Right ventricle myocardium inferior (tissue), 1 donor: Measurements from ENCODE around the gene OR9A2. TPM values are rescaled to one million over a fixed set of nuclear protein-coding genes. Genes with fewer than 3 reads are reported as not detected.
A peak's percentile ranks its signal among the peaks of the same experiment; 100 is the strongest.

Experiments used
- ATAC-seq: fragments of 200-7000 bp; cut with Tn5 transposase; one replicate; pipeline ENCODE4 v1.9.1; 2020; ENCODE audit warnings: mild to moderate bottlenecking, moderate library complexity
- DNase-seq: peaks from one replicate; pipeline ENCODE4 v3.0.0; 2021; ENCODE audit errors: missing footprints
- intact Hi-C: fragments of 100-400 bp; cut with DNase I; formaldehyde crosslinking; loops from one replicate; pipeline ENCODE4 v1.11.0; 2022
- long read RNA-seq: library from polyadenylated mRNA; unstranded; transcript quantifications from one replicate; pipeline ENCODE4 v2.0.0, GENCODE V29; 2021
- total RNA-seq: library from RNA; stranded (reverse); fragmentation: NEBNext Ultra II Directional; extraction: Animal tissue kit (Norgen Biotek cat#: 25700); gene quantifications from one replicate; pipeline ENCODE4 v1.2.1, GENCODE V29; 2021
- donor health status: DM: no; HTN: yes; CAD: no; lungs with severe emphysema.

OR9A2 gene, protein sequence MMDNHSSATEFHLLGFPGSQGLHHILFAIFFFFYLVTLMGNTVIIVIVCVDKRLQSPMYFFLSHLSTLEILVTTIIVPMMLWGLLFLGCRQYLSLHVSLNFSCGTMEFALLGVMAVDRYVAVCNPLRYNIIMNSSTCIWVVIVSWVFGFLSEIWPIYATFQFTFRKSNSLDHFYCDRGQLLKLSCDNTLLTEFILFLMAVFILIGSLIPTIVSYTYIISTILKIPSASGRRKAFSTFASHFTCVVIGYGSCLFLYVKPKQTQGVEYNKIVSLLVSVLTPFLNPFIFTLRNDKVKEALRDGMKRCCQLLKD
- not detected for total RNA-seq
- long read RNA-seq, result 0 reads

DNA sequence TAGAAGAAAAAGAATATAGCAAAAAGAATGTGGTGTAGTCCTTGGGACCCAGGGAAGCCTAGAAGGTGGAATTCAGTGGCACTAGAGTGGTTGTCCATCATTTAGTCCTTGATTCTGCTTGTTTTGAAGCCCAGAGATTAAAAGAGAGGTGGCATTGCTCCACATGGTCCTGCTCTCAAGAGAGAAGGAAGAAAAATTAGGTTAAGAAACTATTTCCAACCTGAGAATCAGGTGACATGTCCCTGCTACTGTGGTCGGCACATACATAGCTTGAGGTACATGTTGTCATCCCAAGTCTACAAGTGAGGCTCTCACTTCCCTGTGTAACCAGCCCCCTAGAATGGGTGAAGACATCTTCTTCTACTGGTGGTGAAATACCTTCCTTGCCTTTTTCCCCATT, at the start of gene OR9A2:
Gene OR9A2, minus strand, starts transcription at position 101 of the 400 bp plus-strand sequence. Its CDS starts 0 bp downstream, at position 101.
- no peak for ATAC-seq
- no peak for DNase-seq
- intact Hi-C loops, result no loop called here

DNA sequence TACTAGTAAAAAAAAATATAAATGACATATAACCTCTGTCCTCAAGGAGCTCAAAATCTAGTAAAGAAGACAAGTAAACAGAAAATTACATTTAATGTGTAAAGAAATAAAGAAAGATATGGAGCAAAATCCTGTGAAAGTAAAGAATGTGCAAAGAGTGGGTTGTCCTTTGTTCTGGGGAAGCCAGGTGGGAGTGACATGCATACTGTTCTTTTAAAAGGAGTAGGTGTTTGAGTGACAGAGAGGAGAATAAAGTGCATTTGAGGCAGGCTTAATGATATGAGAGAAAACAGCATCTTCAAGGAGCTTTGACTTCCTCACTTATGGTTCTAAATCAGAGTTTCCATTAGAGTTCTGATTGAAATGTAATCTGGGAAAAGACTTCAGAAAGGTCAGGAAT, 47.2 kb upstream of the OR9A2 start:
- DNase-seq (no peak), ATAC-seq (no peak)
- intact Hi-C loops, result no loop called here

DNA sequence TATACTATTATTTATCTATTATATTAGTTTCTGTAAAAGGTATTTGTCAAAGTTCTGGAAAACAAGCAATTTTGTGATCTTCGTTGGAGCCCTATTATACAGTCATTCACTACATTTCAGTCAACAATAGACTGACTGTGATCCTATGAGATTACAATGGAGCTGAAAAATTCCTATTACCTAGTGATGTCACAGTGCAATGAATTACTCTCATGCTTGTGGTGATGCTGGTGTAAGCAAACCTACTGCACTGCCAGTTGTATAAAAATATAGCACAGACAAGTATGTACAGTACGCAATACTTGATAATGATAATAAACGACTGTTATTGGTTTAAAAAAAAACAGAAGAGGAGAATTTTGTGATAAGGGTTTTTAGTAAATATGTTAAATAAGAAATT, 46.6 kb upstream of the OR9A2 start:
- intact Hi-C loops, result no loop called here
- no peak for ATAC-seq

DNA sequence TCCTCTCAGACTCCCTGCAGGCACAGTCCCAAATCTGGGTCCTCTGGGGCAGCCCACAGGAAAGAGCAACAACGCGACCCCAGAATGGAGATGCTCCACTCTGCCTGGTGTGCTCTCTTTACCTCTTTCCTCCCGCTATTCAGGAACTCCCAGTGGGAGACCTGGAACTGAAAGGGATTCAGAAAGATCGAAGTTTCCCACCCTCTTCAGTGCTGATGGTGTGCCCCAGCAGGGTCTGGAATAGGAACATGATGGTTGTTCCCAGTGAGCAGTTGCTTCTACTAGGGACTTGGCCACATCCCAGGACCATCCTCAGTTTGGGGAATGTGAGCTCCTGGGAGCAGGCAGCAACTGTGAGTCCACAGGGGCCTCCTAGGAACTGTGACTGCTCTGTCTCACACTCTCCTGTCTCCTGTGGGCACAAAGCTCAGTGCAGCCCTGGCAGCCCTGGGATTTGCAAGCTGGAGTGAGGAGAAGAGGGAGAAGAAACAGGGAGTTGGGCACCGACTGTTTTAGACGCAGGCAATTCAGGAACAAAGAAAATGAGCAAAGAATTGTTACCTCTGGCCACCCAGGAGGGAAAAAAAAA, 43.1 kb upstream of the OR9A2 start:
- intact Hi-C loops, result no loop called here
- ATAC-seq, result no peak
- DNase-seq, result no peak

More for the DNA sequence above, 46.6 kb upstream of the OR9A2 start:
- DNase-seq, result no peak

DNA sequence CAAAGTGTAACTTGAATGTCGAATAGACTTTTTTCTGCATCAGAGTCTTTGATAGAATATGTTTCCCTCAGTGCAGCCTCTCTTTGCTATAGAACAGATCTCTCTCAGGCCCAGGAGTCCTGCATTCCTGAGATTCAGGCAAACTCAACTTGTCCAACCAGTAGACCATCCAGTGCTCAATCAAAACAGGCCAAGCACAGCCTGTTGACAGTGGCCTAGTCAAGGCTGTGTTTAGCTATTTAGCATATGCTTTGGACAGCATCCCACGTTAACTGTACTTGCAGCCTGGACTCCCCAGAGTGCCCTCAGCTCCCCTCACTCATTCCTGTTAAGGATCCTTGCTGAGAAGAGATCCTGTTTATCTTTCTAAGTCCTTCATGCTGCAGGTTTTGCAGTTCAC, 41.5 kb upstream of the OR9A2 start:
- intact Hi-C loops, result no loop called here
- DNase-seq (no peak), ATAC-seq (no peak)

DNA sequence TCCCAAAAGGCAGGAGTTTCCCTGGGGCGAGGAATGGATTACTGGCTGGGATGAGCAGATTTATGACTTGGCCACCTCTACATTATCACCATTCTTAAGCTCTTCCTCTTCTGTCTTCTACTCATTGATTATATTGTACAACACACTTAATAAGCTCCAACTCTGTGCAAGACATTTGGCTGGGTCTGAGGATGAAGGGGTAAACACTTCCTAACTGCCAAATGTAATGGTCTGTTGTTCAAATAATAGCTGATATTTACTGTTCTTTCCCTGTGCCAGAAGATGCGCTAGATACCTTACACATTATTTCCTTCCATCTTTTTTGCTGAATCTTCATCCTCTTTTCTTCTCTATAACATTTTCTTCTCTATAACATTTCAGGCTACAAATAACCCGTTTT, 36.8 kb upstream of the OR9A2 start:
- intact Hi-C loops, result no loop called here
- no peak for ATAC-seq
- DNase-seq, result no peak

DNA sequence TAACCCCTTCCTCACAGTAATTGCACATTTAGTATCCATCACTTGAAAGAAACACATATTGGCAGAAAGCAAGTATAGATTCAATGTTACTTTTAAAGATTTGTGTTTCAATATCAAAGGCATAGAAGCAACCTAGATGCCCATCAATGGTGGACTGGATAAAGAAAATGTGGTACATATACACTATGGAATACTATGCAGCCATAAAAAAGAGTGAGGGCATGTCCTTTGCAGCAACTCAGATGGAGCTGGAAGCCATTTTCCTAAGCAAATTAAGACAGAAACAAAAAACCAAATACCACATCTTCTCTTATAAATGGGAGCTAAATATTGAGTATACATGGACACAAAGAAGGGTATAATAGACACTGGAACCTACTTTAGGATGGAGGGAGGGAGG, 28.8 kb upstream of the OR9A2 start:
- DNase-seq (no peak), ATAC-seq (no peak)
- intact Hi-C loops, result no loop called here

DNA sequence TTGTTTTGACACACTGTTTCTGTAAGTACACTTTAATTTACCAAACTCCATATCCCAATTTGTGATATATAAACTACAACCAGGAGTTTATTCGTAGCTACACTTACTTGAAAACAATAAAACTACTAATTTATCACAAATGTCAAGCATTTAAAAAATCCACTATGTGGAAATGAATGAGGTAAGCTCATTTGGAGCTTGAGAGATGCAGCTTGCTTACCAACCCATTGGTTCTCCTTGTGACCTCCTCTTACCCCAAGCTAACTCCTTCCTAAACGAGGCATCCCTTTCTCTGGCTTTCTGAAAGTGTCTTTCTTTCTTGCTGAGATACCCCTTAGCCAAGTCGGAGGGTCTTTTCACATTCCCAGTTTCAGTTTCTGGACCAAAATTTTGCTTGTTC, 27.7 kb upstream of the OR9A2 start:
- ATAC-seq (no peak), DNase-seq (no peak)
- intact Hi-C loops, result no loop called here

DNA sequence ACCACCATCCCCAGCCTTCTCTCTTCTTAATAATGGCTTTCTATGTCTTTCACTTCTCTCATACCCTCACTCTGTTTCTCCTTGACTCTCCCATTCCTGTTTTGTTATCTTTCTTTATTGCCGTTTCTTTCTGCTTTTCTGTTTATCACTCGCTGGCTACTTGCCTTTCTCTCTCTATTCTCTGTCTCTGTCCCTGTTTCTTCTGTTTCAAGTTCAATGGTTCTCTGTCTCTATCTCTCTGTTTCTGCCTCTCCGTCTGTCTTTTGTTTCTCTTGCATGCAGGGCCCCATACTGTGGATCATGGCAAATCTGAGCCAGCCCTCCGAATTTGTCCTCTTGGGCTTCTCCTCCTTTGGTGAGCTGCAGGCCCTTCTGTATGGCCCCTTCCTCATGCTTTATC, 25.1 kb upstream of the OR9A2 start, which contains the start of gene OR6V1:
Gene OR6V1, plus strand, starts transcription at position 301 of the 400 bp plus-strand sequence. Its CDS starts 0 bp downstream, at position 301.
- intact Hi-C loops, result no loop called here
- no peak for DNase-seq
- ATAC-seq, result no peak

DNA sequence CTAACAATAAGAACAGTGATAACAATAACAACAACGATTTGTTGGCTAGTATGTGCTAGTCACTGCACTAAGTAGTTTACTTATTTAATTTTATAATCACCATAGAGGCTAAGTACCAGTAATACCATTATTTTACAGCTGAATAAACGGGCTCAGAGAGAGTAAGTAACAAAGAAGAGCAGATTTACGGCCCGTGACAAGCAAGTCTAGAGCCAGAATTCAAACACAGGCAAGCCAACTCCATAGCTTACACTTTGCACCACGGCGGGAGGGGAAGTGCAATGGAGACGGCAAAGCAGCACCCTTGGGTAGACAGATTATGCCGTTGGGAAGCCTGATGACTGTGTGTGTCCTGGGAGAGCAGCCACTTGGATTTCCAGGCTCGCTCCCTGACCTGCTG, 24.0 kb upstream of the OR9A2 start:
- no peak for DNase-seq
- intact Hi-C loops, result no loop called here
- no peak for ATAC-seq

DNA sequence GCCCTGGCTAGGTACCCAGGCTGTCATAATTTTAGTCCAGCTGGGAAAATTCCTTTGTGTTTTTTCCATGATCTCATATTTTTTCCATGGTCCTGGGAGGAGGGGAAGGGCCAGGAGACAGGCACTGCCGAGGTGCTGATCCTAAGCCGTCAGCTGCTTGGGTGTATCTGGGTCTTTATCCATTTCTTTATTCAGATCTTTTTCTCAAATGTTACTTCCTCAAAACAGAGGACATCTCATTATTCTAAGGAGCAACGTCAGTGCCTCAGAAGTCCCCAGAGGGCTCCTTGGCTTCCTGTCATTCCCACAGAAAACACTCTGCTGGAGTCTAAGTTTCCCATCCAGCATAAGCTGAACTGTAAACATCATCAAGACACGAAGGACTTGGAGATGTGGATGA, 22.4 kb upstream of the OR9A2 start:
- peak; percentile 70 for ATAC-seq
- DNase-seq, result no peak
- intact Hi-C loops, result no loop called here

DNA sequence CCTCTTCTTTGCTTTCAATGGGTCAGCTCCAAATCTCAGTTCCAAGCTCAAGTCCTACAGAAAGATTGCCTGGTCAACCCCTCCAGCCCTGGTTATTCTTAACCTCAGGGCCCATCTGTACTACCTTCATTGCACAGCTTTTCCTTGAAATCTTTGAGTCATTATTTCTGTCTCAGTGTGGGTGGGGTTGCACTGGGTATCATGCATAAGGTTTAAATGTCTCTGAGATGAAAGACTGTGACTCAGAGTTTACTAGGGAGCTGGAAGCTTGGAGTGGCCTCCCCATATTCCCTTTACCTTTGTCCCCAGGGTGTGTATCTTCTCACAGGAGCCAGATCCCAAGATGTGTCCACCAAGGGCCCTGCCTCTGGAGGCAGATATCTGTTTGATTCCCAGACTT, 21.9 kb upstream of the OR9A2 start:
- intact Hi-C loops, result no loop called here
- DNase-seq (no peak), ATAC-seq (no peak)

DNA sequence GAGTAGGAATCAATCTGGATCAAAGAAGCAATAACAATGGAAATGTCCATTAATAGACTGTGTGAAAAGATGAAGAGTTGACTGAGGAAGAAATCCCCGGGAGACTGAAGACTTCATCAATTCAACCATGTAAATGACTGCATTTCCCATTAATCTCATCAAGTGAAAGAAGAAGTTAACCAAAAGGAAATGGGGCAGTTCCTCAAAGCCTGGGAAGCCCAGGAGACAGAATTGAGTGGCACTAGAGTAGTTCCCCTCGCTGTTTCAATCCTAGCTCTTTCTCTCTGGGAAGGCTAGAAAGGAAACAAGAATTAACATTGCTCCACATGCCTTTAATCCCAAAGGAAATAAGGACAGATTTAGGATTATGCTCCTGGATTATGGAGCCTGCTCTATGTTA, 20.4 kb upstream of the OR9A2 start:
- no peak for ATAC-seq
- intact Hi-C loops, result no loop called here
- no peak for DNase-seq

DNA sequence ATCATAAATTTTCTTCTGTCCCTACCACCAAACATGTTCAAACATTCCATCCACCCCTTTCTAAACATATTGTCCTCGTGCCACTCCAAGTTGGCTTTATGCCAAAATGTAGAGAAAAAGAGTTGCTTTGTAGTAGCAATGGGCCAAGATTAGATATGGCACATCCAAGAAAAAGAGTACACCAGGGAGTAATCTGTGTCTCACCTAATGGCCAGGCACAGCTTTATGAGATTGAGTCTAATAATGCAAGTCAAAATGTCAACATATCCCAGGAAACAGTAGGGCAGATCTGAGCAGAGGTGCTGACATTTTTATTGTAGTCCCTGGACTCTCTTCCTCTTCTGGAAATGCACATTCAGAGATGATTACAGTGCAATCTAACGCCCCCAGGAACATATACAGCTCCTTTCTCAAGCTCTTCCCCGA, 19.5 kb upstream of the OR9A2 start:
- intact Hi-C loops, result no loop called here
- DNase-seq (no peak), ATAC-seq (no peak)

DNA sequence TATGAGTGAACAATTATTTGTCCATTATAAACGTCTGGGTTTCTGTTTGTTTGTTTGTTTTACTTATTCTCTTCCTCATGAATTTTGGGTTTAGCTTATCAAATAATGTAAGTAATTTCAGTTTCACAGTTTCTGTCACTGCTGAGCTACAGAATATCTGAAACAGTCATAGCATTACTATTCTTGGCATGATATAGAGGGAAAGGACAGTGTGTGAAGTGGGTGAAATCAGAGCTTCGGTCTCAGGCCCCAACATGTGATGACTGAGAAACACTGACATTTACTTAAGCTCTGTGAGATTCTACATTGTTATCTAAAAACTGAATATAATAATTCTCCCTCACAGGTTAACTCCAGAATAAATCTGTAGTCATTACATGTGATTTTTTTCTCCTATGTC, 16.5 kb upstream of the OR9A2 start:
- intact Hi-C loops, result no loop called here
- no peak for ATAC-seq
- DNase-seq, result no peak

DNA sequence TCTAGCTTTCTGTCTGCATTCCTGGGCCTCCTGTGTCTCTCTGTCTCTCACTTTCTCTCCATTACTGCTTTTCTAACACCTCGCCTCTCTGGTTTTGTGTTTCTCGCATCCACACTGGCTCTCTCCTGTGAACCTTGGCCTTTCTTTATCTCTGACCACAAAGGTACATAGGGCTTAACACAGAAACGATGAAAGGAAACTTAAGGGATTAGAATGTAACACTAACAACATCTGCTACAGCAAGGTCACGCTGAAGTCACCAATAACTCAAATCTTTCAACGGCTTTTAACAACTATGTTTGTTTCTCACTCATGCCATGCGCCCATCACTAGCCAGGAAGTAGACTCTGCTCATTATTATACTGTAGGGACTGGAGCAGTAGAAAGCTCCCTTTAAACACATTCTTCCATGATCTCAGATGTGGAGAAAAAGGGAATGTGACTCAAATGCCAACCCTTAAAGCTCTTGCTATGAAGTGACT, 15.9 kb upstream of the OR9A2 start:
- ATAC-seq (no peak), DNase-seq (no peak)
- intact Hi-C loops, result no loop called here

DNA sequence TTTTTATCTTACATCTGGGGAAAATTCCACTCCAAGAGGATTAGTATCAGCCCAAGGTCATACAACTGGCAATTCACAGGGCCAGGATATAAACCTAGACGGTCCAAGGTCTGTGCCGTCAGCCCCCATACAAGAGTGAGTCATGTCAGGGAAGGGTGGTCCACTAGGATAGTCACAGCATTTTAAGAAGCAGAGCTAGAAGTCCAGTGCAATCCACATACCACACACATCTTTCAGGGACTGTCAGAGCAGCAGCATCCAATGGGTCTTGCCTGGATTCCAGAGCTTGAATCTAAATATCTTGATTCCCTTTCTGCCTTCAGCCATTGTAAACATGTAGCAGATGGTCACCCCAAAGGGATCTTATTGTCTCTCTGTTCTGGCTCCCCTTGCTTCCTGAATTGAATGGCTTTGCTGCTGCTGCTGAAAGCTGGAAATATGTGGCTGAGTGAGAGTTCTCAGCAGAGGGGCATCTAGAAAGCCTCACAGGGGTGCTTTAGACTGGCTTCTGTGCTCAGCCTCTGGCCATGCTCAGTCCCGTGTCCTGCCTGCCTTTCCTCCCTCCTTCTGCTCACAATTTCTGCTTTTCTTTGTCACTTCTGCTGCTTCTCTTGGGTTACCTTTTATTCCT, 15.3 kb upstream of the OR9A2 start:
- intact Hi-C loops, result no loop called here
- DNase-seq (no peak), ATAC-seq (no peak)

DNA sequence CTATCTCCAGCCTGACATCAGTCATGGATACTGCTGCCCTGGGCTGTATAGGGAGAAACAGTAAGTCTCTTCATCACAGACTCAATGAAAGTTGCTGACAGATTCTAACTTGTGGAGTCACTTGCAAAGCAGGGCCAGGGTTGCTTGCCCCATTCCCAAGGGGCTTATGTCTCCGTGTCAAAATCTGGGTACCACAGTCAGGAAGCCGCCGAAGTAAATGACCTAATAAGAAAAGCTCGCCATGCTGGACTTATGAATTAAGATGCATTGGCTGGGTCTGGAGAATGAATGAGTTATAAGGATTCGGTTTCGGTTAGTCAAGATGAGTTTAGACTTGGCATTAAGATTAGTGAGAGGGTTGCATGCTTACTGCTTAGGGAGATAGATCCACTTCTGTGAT, 14.4 kb upstream of the OR9A2 start:
- DNase-seq (no peak), ATAC-seq (no peak)
- intact Hi-C loops, result no loop called here

DNA sequence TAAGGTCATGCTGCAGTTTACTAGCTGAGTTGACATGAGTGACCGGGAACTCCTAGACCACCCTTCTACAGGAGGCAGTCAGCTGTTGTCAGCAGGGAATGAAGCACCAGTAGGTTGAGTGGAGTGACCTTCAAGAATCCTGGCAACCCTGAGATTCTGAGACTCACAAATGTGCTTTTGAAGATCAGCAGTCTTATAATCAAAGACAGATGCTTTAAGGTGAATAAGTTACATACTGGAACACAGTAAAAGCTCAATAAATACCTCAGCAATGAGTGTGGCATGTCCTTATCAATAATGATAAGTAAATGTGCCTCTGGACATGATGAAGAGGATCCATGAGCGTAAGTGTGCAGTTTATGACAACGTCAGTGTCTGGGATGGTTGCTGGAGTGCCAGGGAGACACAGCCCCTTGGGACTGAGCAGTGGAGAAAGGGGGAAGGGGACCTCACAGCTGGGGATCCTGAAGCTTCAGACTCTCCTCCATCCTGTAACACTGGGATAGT, 13.3 kb upstream of the OR9A2 start:
- intact Hi-C loops, result no loop called here
- no peak for ATAC-seq
- DNase-seq, result no peak

DNA sequence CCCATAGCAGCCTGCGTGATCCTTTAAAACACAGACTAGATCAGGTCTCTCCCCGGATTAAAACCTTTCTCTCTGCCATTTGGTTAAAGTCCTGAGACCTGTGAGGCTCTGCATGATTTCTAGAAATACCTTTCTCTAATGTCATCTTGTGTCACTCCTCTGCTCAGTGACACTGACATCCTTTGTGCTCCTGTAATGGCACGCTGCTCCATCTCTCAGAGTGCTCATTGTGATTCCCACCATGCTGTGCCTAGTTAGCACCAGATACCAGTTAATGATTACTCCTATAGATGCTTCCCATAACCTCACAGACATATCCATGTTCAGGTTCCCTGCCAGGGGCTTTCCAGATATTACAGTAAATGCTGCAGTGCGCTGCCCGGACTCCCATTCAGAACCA, 11.7 kb upstream of the OR9A2 start:
- ATAC-seq, result no peak
- no peak for DNase-seq
- intact Hi-C loops, result no loop called here
